ENCODE measurements around the gene DPH7. TPM values are rescaled to one million over a fixed set of nuclear protein-coding genes. Genes with fewer than 3 reads are reported as not detected.
A peak's percentile ranks its signal among the peaks of the same experiment; 100 is the strongest.

Gene DPH7
- total RNA-seq, 1 experiment from 2014 or later = 35.9 TPM

- no peaks in the 10 kb centered on the region for H3K27me3 ChIP-seq (ENCODE audit: control insufficient read depth, insufficient read depth, low read length)
- TF ChIP-seq POLR2AphosphoS5 (IDR thresholded peaks at IDR 0.05; ENCODE audit: low read depth, low read length) = no peak
- TF ChIP-seq CTCF (IDR thresholded peaks at IDR 0.05) = no peak
- TF ChIP-seq SIN3A (IDR thresholded peaks at IDR 0.05; ENCODE audit: borderline replicate concordance, insufficient read depth, low read depth, low read length) = no peak
- TF ChIP-seq REST (IDR thresholded peaks at IDR 0.05; ENCODE audit: insufficient read depth in 1 of 2, low read depth in 2 of 2, low read length in 1 of 2) = no peak
- no peak for TF ChIP-seq TCF7L2 (IDR thresholded peaks at IDR 0.05; ENCODE audit: low read depth, low read length)
- ChIA-PET POLR2A (no interaction called here), CTCF (no interaction called here)
- no peak; the same call in 1 of the 2 replicates for ATAC-seq
- BruUV-seq (replicated peaks) = no TSS peak
- H3K9me3 ChIP-seq (ENCODE audit: control insufficient read depth, insufficient read depth, low read depth, low read length) = no peaks in the 10 kb centered on the region
- no peak overlapping the region for H3K4me3 ChIP-seq (ENCODE audit: low read depth in 2 of 2, low read length in 2 of 2)
- peaks cover 52% of the 10 kb centered on the region for H3K4me1 ChIP-seq (ENCODE audit: control insufficient read depth, insufficient read depth, low read length)
- H3K36me3 ChIP-seq (ENCODE audit: control insufficient read depth, insufficient read depth, low read length) = peaks cover 2% of the 10 kb centered on the region; the same call in 1 of the 2 replicates
- peak overlapping the region; percentile 82 for H3K27ac ChIP-seq (ENCODE audit: low read length)
- DNase-seq (ENCODE audit: low read depth, low spot score) = no peak
- intact Hi-C loops (cut with micrococcal nuclease; ENCODE audit: unreplicated experiment) (no loop called here), in situ Hi-C loops (cut with HindIII; ENCODE audit: low pct_unique_long_range_greater_than_20kb, low sequenced_read_pairs) (no loop called here)
Measured at GRCh38 chr9:137612741-137613142, 34.0 kb upstream of the DPH7 start.

GRCh38 chr9:137611623-137612609 is 33.2 kb upstream of the DPH7 start:
- TF ChIP-seq REST (IDR thresholded peaks at IDR 0.05; ENCODE audit: insufficient read depth in 1 of 2, low read depth in 2 of 2, low read length in 1 of 2) (no peak), SIN3A (IDR thresholded peaks at IDR 0.05; ENCODE audit: borderline replicate concordance, insufficient read depth, low read depth, low read length) (no peak)
- intact Hi-C loops (cut with micrococcal nuclease; ENCODE audit: unreplicated experiment) = no loop called here
- no peak overlapping the region for H3K4me3 ChIP-seq (ENCODE audit: low read depth in 2 of 2, low read length in 2 of 2)
- no TSS peak for BruUV-seq (replicated peaks)
- peaks cover 53% of the 10 kb centered on the region for H3K4me1 ChIP-seq (ENCODE audit: control insufficient read depth, insufficient read depth, low read length)
- ChIA-PET POLR2A (no interaction called here), CTCF (interaction anchor here (0.6 kb wide), 1 partner anchor 10 kb away, joined by 3 read pairs; no protein-coding TSS in a partner anchor)
- DNase-seq (ENCODE audit: low read depth, low spot score) (peak; percentile 60), ATAC-seq (peak; percentile 73)
- peak overlapping the region; percentile 82 for H3K27ac ChIP-seq (ENCODE audit: low read length)
- H3K9me3 ChIP-seq (ENCODE audit: control insufficient read depth, insufficient read depth, low read depth, low read length) = no peaks in the 10 kb centered on the region
- in situ Hi-C loops (cut with HindIII; ENCODE audit: low pct_unique_long_range_greater_than_20kb, low sequenced_read_pairs) = no loop called here
- no peaks in the 10 kb centered on the region for H3K27me3 ChIP-seq (ENCODE audit: control insufficient read depth, insufficient read depth, low read length)
- peaks cover 2% of the 10 kb centered on the region; the same call in 1 of the 2 replicates for H3K36me3 ChIP-seq (ENCODE audit: control insufficient read depth, insufficient read depth, low read length)
